NCI-H2081 (cell line): Measurements from ENCODE around the gene SCAI.
"Not testable (repeated sequence)": the region's sequence is repeated elsewhere in the genome, so short reads cannot be mapped to it uniquely, and the experiment has no call there.

Experiments used
- DNase-seq, 2 experiments: peaks; one replicate each; lab custom pipeline; 2025; lab: John Stamatoyannopoulos, UW

The SCAI gene

GRCh38 chr9:125106285-125106893 lies 36.9 kb downstream of the SCAI start:
- DNase-seq = no peak

- no peak for DNase-seq
Measured at GRCh38 chr9:125103770-125104460, 39.4 kb downstream of the SCAI start.

- DNase-seq = no peak
Measured at GRCh38 chr9:125103021-125103420, 40.3 kb downstream of the SCAI start.

- no peak for DNase-seq
Measured at GRCh38 chr9:125100822-125101221, 42.5 kb downstream of the SCAI start.

GRCh38 chr9:125099816-125100215 lies 43.5 kb downstream of the SCAI start:
- no peak for DNase-seq

- DNase-seq = no peak
Measured at GRCh38 chr9:125095821-125096443, 47.4 kb downstream of the SCAI start.

GRCh38 chr9:125091121-125091520 lies 52.2 kb downstream of the SCAI start:
- no peak for DNase-seq

GRCh38 chr9:125089331-125089730 lies 54.0 kb downstream of the SCAI start:
- no peak for DNase-seq

- DNase-seq = no peak
Measured at GRCh38 chr9:125088752-125089151, 54.6 kb downstream of the SCAI start.

- no peak for DNase-seq
Measured at GRCh38 chr9:125085703-125086477, 57.4 kb downstream of the SCAI start.

GRCh38 chr9:125082197-125082596 lies 61.1 kb downstream of the SCAI start:
- DNase-seq = not testable (repeated sequence)

GRCh38 chr9:125080797-125081196 lies 62.5 kb downstream of the SCAI start:
- not testable (repeated sequence) for DNase-seq

GRCh38 chr9:125079931-125080330 lies 63.4 kb downstream of the SCAI start:
- no peak for DNase-seq

GRCh38 chr9:125075997-125076396 lies 67.3 kb downstream of the SCAI start:
- no peak for DNase-seq

GRCh38 chr9:125074976-125075375 lies 68.4 kb downstream of the SCAI start:
- DNase-seq = no peak

GRCh38 chr9:125066839-125067619 lies 76.3 kb downstream of the SCAI start:
- DNase-seq = no peak

- DNase-seq = no peak
Measured at GRCh38 chr9:125061391-125061790, 81.9 kb downstream of the SCAI start.

GRCh38 chr9:125049212-125050049 lies 93.9 kb downstream of the SCAI start:
- DNase-seq = no peak

- no peak for DNase-seq
Measured at GRCh38 chr9:125043631-125044030, 99.7 kb downstream of the SCAI start.

- no peak for DNase-seq
Measured at GRCh38 chr9:125043148-125043547, 100.2 kb downstream of the SCAI start.

GRCh38 chr9:125038166-125038565 lies 105.2 kb downstream of the SCAI start:
- DNase-seq = no peak
